ENCODE measurements around the gene GATA2. TPM values are rescaled to one million over a fixed set of nuclear protein-coding genes. Genes with fewer than 3 reads are reported as not detected.

GATA2 gene
- total RNA-seq, 1 donor from 2014 or later = 11.0 TPM

GRCh38 chr3:128491941-128492670 is 895 bp downstream of the GATA2 start:
- intact Hi-C loops (cut with micrococcal nuclease) = loop anchor here (10.0 kb wide), 1 partner anchor 317 kb away; no protein-coding TSS in a partner anchor
- DNase-seq = no peak
- Histone ChIP-seq H3K4me3 (peak overlapping the region; percentile 81), H3K4me1 (peaks cover 70% of the 10 kb centered on the region), H3K36me3 (no peaks in the 10 kb centered on the region), H3K9me3 (replicated peaks) (no peaks in the 10 kb centered on the region), H3K27ac (replicated peaks) (no peak overlapping the region), H3K27me3 (ENCODE audit: low read depth) (peaks cover 98% of the 10 kb centered on the region)
- no peak for TF ChIP-seq CTCF (IDR thresholded peaks at IDR 0.05; ENCODE audit: borderline replicate concordance)

- no peak for DNase-seq
- peak overlapping the region; percentile 81 for H3K4me3 ChIP-seq
- TF ChIP-seq CTCF (IDR thresholded peaks at IDR 0.05; ENCODE audit: borderline replicate concordance) = no peak
- H3K36me3 ChIP-seq = no peaks in the 10 kb centered on the region
- intact Hi-C loops (cut with micrococcal nuclease) = loop anchor here (10.0 kb wide), 1 partner anchor 317 kb away; no protein-coding TSS in a partner anchor
- no peaks in the 10 kb centered on the region for H3K9me3 ChIP-seq (replicated peaks)
- no peak overlapping the region for H3K27ac ChIP-seq (replicated peaks)
- peaks cover 98% of the 10 kb centered on the region for H3K27me3 ChIP-seq (ENCODE audit: low read depth)
- H3K4me1 ChIP-seq = peaks cover 70% of the 10 kb centered on the region
These were observed 1.4 kb downstream of the GATA2 start for GRCh38 chr3:128491691-128491940.

GRCh38 chr3:128490915-128491690 is 1.9 kb downstream of the GATA2 start:
- Histone ChIP-seq H3K27me3 (ENCODE audit: low read depth) (peaks cover 98% of the 10 kb centered on the region), H3K4me1 (peaks cover 74% of the 10 kb centered on the region), H3K9me3 (replicated peaks) (no peaks in the 10 kb centered on the region), H3K36me3 (no peaks in the 10 kb centered on the region), H3K27ac (replicated peaks) (no peak overlapping the region), H3K4me3 (peak overlapping the region; percentile 81)
- DNase-seq = no peak
- intact Hi-C loops (cut with micrococcal nuclease) = loop anchor here (10.0 kb wide), 1 partner anchor 316 kb away; no protein-coding TSS in a partner anchor
- TF ChIP-seq CTCF (IDR thresholded peaks at IDR 0.05; ENCODE audit: borderline replicate concordance) = no peak

- peaks cover 98% of the 10 kb centered on the region for H3K27me3 ChIP-seq (ENCODE audit: low read depth)
- peaks cover 79% of the 10 kb centered on the region for H3K4me1 ChIP-seq
- no peaks in the 10 kb centered on the region for H3K9me3 ChIP-seq (replicated peaks)
- H3K4me3 ChIP-seq = peak overlapping the region; percentile 81
- peaks cover 3% of the 10 kb centered on the region for H3K36me3 ChIP-seq
- intact Hi-C loops (cut with micrococcal nuclease) = loop anchor here (10.0 kb wide), 1 partner anchor 316 kb away; no protein-coding TSS in a partner anchor
- no peak for DNase-seq
- no peak for TF ChIP-seq CTCF (IDR thresholded peaks at IDR 0.05; ENCODE audit: borderline replicate concordance)
- peak overlapping the region; percentile 94 for H3K27ac ChIP-seq (replicated peaks)
These were observed 2.4 kb downstream of the GATA2 start for GRCh38 chr3:128490650-128490914.

GRCh38 chr3:128489927-128490649 is 2.9 kb downstream of the GATA2 start:
- Histone ChIP-seq H3K4me3 (peak overlapping the region; percentile 81), H3K4me1 (peaks cover 84% of the 10 kb centered on the region), H3K27me3 (ENCODE audit: low read depth) (peaks cover 98% of the 10 kb centered on the region), H3K27ac (replicated peaks) (peak overlapping the region; percentile 94), H3K36me3 (peaks cover 6% of the 10 kb centered on the region), H3K9me3 (replicated peaks) (no peaks in the 10 kb centered on the region)
- no peak for TF ChIP-seq CTCF (IDR thresholded peaks at IDR 0.05; ENCODE audit: borderline replicate concordance)
- intact Hi-C loops (cut with micrococcal nuclease) = loop anchor here (10.0 kb wide), 1 partner anchor 315 kb away; no protein-coding TSS in a partner anchor
- DNase-seq = no peak
